HUDEP-2 (cell line): ENCODE results near the gene USP25.

Experiments used
- DNase-seq, 76 experiments: peaks; one replicate each; lab custom pipeline; 2025; ENCODE audit not compliant: unreplicated experiment in 76 of 76; lab: John Stamatoyannopoulos, UW

Gene USP25

DNA sequence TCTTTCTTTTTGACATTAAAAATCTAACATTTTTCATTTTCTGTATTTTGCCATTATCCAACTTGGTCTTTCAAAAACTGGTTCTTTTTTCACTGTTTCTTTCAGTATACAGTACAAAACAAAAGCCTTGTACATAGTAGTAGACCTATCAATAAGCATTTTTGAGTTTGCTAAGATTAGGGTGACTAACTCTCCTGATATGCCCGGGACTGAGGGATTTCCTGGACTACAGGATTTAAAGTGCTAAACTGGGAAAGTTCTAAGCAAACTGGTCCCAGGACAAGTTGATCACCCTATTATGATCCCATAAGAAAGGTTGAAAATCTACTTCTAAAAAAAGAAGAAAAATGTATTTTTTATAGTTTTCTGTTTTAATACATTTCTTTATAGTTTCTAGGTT, 120.9 kb downstream of the USP25 start:
- no peak for DNase-seq

DNA sequence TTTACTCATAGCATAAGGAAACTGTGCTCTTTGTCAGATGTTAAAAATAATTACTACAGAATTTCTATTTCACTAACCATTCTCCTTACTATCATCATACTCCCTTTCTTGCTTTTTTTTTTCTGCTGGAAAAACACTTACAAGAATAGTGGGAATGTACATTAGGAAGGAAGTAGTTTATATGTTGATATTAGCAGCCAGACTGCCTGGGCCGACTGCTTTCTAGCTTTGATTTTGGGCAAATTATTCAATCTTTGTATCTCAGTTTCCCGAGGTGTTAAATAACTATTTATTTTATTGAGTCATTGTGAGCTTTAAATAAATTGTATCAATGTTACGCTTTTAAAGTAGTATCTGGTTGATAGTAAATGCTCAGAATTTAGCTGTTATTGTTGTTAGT, 122.4 kb downstream of the USP25 start:
- no peak for DNase-seq

DNA sequence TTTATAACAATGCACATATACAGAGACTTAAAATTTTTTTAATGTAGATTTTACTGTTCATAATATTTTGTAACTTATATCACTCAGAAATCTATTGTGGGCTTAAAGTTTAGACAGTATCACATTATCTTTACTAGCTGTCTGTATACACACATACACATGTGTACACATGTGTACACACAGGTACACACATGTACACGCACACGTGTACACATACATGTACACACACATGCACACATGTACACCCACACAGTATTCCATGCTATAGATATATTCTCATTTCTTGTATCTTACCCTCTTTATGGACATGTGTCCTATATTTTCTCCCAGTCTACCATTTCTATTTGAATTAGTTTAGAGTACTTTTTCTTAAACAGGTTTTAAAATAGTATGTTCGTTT, 123.3 kb downstream of the USP25 start:
- no peak for DNase-seq

DNA sequence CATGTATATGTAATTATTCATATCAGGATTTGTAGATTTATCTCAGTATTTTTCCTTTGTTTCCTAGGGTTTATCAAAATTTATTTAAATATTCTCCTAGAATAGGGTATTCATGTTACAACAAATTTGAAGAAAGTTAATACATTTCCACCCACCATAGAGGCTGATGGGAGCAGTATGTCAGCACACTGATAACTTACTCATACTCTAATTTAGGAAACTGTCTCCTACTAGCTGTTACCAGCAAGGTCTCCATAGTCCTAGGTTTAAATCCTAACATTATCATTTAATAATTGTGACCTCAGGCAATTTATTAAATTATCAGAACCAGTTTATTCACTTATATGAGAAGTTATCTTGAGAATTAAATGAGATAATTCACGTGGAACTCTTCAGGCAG, 127.0 kb downstream of the USP25 start:
- no peak for DNase-seq

DNA sequence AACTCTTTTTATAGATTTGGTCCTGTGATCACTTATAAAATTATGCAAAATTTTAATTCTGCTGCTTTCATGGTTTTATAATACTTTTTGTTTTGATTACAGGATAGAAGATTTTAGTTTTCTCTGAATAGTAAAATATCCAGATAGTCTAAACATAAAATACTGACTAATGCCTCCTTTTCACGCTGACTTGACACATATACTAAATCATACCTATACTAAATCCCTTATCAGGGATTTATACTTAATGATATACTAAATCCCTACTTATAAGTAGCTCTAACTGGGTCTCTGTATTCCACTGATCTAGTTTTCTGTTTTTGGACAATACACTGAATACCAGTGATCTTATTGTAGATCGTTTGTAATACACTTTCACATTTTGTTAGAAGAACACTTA, 128.0 kb downstream of the USP25 start:
- DNase-seq: no peak

DNA sequence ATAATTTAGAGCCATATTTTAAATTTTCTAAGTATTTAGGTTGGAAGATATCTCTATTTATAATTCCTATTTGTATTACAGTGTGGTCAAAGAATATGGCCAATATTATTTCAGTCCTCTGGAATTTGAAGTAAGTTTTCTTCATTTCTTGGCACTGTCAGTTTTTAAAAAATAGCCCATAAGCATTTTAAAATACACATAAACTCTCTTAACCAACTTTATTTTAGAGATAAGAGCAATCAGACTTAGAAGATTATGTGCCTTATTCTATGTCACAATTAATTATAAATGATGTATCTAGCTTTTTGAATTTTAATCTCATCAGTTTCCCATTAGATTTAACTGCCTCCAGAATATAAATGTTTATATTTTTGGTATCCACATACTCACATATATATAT, 130.8 kb downstream of the USP25 start:
- no peak for DNase-seq

DNA sequence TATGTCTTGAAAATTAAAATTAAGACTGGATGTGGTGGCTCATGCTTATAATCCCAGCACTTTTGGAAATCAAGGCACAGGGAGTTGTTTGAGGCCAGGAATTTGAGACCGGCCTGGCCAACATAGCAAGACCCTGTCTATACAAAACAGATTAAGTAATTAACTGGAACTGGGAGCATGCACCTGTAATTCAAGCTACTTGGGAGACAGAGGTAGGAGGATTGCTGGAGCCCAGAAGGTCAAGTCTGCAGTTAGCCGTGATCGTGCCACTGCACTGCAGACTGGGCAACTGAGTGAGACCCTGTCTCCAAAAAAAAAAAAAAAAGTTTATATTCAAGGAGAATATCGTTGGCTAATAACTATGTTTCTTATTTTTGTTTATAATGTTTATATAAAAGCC, 139.2 kb downstream of the USP25 start:
- DNase-seq: no peak

DNA sequence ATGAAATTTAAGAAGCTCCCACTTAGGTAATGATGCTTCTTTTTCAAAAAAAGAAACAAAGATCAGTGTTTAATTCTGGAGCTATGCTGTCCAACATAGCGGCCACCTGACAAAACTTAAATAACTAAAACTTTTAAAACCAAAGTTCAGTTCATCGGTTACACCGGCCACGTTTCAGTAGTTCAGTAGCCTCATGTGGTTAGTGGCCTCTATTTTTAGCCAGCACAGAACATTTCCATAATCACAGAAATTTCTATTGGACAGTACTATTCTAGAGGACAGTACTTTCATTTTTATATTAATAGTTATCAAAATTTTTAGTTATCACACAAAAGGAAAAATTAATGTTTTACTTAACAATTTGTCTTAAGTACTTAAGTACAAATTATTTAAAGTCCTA, 141.0 kb downstream of the USP25 start:
- no peak for DNase-seq

DNA sequence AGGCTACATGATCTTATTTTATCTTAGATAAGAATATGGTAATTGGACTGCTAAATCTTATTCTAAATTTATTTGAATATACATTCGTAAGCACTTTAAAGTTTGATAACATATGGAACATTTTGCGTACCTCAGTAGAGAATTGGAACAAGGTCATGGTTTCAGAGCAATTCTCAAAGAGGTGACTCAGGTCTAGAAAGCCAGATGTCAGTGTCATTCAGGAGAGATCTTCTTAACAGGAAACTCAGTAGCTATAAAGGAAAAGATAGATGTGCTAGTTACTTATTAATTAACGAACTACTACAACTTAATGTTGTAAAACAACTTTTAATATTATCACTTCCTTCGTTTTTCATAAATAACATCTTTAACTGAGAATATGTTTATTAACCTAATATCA, 142.5 kb downstream of the USP25 start:
- no peak for DNase-seq

DNA sequence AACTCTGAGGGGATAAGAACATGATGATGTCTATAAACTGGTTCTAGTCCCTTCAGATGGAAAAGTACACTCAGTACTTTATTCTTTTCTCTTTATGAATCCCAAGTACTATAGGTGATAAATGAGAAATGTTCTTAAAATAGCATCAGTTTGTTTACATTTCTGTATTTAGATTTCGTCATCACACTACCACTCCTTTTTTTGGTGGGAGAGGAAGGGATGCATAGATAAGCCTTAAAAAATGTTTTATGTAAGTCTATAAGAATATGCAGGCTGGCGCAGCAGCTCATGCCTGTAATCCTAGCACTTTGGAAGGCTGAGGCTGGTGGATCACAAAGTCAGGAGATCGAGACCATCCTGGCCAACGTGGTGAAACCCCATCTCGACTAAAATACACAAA, 144.8 kb downstream of the USP25 start:
- no peak for DNase-seq

DNA sequence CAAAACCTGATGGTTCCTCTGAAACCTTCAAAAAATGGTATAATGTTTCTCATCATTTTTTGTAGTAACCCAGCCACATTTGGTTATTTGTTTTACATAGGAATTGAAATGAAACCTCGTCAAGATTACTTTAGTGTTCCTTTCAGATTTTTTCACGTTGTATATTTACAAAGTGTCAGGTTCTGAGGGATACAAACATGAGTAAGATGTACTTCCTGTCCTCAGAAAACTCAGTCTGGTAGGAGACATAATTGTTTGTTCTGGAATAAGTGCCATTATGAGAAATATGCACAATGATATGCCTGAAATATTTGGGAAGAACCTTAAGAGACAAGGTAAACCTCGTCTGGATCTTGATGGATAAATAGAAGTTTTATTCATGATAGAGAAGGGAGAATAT, 145.5 kb downstream of the USP25 start:
- DNase-seq: no peak

DNA sequence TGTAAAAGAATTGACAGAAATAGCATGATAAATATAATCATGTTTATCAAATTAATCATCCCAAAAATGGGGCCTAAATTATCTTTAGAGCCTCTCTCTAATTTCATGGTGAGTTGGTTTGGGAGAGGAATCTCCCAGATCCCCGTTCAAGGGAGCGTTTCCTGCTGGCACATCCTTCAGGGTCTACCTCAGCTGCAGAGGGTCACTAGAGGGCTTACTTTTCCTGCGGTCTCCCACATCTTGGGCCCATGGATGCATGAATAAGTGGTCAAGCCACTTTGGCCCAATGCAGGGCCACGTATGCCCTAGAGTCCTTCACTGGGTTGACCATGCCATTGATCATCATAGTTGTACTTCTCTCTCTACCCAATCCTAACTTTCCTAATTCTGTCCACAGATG, 164.1 kb downstream of the USP25 start:
- DNase-seq: no peak

DNA sequence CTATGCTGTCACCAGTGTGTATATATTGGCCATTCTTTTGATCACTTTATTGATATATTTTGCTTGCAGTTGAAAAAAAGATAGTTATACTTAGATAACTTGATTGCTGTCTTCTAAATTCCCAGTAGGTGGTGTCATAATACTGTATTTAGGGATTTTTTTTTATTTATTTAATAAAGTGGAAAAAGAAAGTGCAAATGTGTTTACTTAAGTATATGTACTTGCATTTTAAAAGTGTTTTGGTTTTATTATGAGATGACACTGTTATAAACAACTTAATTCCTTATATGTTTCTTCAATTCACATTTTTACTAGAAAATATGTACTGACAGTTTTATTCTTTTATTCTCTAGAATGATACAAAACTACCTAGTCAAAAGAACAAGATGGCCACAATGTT, 164.8 kb downstream of the USP25 start:
- no peak for DNase-seq

DNA sequence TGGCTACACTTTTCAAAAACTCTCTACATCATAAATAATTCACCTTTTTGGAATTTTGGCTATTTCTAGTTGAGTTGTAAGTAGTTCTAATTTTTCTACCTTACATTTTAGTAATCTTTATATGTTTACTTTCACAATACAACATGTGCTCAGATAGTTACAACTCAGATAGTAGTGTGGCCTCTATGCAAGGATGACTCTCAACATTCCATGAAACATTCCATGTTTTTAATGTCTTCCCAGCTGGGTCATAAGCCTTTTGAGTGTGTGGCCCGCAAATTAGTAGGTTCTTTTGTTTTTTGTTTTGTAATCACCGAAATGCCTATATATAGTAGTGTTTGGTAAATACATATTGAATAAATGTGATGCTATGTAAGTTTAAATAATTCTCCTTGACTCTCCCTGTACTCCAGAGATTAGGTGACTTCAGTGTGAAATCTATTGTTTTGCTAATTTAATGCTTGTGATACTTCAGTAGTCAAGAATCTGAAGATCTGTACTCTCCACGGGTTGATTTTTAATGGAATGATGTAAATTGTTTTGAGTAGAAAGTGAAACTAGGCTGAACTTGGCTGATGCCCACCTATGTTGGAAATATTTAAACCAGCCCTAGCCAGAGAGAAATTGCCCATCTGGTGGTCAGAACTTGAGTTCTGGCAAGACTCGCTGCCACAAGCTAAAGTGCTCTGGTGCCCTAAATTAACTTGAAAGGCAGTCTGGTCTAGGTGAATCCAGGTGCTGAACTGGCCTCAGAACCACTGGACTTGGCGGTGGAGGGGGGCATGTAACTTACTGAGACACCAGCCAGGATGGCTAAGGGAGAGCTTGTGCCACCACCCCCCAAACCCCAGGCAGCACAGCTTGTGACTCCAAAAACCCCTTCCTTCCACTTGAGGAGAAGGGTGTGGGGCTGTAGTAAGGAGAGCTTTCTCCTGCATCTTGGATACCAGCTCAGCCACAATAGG, 165.6 kb downstream of the USP25 start:
- no peak for DNase-seq

DNA sequence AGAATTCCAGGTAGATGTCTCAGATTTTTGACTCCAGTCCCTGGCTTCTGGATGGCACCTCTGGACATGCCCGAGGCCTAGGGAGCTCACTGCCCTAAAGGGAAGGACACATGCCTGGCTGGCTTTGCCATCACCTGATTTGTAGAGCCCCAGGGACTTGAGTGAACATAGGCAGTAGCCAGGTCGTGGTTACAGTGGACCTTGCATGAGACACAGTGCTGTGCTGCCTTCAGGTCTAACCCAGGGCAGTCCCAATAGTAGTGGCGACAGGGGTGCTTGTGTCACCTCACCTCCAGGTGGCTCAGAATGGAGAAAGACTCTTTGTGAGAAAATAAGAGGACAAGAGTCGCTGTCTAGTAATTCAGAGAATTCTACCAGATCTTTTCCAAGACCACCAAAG, 166.7 kb downstream of the USP25 start:
- no peak for DNase-seq

DNA sequence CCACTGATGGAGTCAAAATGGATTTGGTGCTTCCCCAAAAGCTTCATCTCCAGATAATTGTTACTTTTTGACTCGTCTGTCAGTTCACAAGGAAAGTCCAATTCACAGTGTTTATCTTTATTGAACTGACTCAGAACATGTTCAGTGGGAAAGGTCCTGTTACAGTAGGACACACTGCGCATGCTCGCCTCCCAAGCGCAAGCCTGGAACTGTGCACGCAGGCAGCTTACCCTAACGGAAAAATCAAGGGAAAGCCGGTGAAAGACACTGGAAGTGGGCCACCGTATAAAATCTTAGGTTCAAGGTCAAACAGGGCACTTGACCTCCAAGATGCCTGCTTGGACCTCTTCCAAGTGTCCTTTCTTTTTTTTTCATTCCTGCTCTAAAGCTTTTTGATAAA, 174.6 kb downstream of the USP25 start:
- no peak for DNase-seq

DNA sequence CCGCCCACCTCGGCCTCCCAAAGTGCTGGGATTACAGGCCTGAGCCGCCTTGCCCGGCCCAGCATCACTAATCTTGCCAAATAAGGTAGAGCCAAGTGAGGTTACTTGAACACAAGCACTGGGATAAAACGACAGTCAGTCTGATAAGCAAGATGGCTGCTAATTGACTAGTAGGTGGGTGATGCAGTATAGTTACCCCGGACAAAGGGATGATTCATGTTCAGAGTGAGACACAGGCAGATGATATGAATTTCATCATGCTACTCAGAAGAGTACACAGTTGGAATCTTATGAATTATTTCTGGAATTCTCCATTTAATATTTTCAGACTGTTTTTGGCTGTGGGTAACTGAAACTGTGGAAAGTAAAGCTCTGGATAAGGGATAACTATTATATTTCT, 178.4 kb downstream of the USP25 start:
- DNase-seq: no peak

DNA sequence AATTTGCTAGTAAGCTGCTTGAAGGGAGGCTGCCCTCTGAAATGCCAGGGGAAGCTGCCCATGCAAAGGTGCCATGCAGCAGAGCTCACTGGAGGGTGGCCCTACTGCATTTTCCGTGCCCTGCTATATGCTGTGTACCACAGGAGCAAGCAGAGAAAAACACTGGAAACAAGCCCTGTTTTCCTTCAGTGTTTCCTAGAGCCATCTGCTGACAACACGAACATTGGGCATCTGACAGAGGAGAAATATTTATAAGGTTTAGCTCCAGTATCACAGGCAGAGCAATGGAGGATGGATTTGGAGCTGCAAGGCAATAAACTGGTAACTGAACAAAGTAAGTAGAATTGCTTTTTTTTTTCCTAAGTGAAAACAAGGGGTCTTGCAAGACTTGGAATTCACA, 198.4 kb downstream of the USP25 start:
- no peak for DNase-seq

DNA sequence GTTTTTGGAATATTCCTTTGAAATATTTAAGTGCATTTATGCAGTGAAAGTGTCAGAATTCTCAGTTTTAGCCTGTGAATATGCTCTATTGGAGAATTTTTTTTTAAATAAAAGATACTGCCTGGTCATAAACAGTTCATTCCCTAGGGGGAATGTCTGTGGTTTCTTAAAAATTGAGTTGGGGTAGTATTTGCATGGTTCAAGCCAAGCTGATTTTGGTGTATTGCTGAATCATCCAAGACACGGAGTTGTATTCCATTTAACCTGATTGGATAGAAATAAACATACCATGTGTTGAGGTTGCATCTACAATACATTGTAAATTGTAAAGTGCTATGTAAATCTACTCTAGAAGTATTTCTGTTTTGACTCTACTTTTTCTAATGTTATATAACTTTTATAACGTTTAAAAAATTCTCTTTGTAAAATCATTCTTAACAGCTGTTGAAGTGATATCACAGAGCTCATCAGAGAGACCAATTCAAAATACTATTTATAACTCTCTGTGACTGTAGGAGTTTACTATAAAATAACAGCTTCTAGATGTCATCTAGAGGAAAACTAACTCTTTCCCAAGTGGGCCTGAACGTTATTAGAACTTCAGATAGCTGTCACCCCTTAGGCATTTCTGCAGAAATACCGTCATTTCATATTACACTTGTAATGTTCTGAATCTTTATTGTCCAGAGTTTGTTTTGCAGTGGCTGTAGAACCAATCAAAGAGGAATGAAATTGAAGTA, 199.1 kb downstream of the USP25 start:
- DNase-seq: no peak

DNA sequence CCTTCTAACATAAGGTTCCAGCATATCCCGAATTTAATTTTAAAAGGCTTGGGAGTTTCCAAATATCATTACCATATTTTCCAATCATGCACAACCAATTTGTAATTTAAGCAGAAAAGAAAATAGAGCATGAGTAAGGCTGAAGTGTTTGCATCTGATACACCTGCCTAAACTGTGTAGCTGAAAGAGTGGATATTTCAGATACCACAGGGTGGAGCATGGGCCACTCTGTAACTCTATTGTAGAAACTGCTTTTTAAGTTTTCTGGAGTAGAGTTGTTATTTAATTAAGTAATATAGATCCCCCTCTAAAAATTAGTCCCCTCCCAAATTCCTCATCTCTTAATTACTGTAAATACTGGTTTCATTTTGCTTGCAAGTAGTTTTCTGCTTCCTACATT, 199.8 kb downstream of the USP25 start:
- DNase-seq: no peak
